Thymus (tissue), 11 donors: ENCODE measurements around the gene FAM13C. TPM values are rescaled to one million over a fixed set of nuclear protein-coding genes. Genes with fewer than 3 reads are reported as not detected.

Experiments
- DNase-seq, 9 donors: peaks; one replicate each; pipeline ENCODE4 v3.0.0-alpha.2; 2013; ENCODE audit warnings: low spot score in 9 of 9, low read depth in 6 of 9, missing footprints in 1 of 9
- H3K27ac ChIP-seq, 2 donors: one replicate each; pipeline ENCODE4 v1.5.1; 2013; ENCODE audit warnings: control low read depth in 1 of 2, low read depth in 1 of 2, low read length in 1 of 2, mild to moderate bottlenecking in 1 of 2, moderate library complexity in 1 of 2
- H3K27me3 ChIP-seq, 2 donors: one replicate each; pipeline ENCODE4 v1.5.1; 2013; ENCODE audit warnings: low read length in 1 of 2; ENCODE audit not compliant: control insufficient read depth in 2 of 2, insufficient read depth in 1 of 2
- H3K36me3 ChIP-seq, 2 donors: one replicate each; pipeline ENCODE4 v1.5.1; 2013; ENCODE audit warnings: low read length in 1 of 2, mild to moderate bottlenecking in 1 of 2, moderate library complexity in 1 of 2; ENCODE audit not compliant: control insufficient read depth in 2 of 2, insufficient read depth in 2 of 2
- H3K4me1 ChIP-seq, 2 donors: one replicate each; pipeline ENCODE4 v1.5.1; 2013; ENCODE audit warnings: low read length in 2 of 2; ENCODE audit not compliant: control insufficient read depth in 2 of 2, insufficient read depth in 2 of 2
- H3K4me3 ChIP-seq, 2 donors: one replicate each; pipeline ENCODE4 v1.5.1; 2013; ENCODE audit warnings: low read length in 2 of 2, control low read depth in 1 of 2, mild to moderate bottlenecking in 1 of 2
- H3K9me3 ChIP-seq, 2 donors: one replicate each; pipeline ENCODE4 v1.5.1; 2013; ENCODE audit warnings: low read length in 1 of 2, mild to moderate bottlenecking in 1 of 2; ENCODE audit not compliant: control insufficient read depth in 2 of 2, insufficient read depth in 1 of 2
- WGBS: extraction: QIAGEN DNeasy Blood & Tissue Kit; methylation state at CpG from one replicate; pipeline ENCODE4 v1.1.7; 2013; 5-methylcytosine and 5-hydroxymethylcytosine counted together
- polyA plus RNA-seq: library from polyadenylated mRNA; stranded (reverse); fragments of 200-250 nt; gene quantifications from one replicate; pipeline ENCODE4 v1.2.3, GENCODE V29; 2013
- total RNA-seq: library from RNA; stranded (reverse); fragments of 120-200 nt; gene quantifications from one replicate; pipeline ENCODE4 v1.2.4, GENCODE V29; 2013
- donor health status: healthy.

The FAM13C gene
- total and polyA plus RNA-seq, 2 donors, result 3.7 to 3.9 TPM

GRCh38 chr10:59373071-59373470, 10.7 kb upstream of the FAM13C start:
- Histone ChIP-seq H3K27me3 (no peaks in the 10 kb centered on the region), H3K4me3 (no peak overlapping the region), H3K4me1 (no peaks in the 10 kb centered on the region), H3K27ac (no peak overlapping the region), H3K9me3 (no peaks in the 10 kb centered on the region), H3K36me3 (no peaks in the 10 kb centered on the region)
- DNase-seq, result no peak
- WGBS, result 94% methylated on average over 3 of the region's 3 CpGs

- DNase-seq, result no peak
- Histone ChIP-seq H3K4me1 (no peaks in the 10 kb centered on the region), H3K4me3 (no peak overlapping the region), H3K27ac (no peak overlapping the region), H3K36me3 (no peaks in the 10 kb centered on the region), H3K9me3 (no peaks in the 10 kb centered on the region), H3K27me3 (no peaks in the 10 kb centered on the region)
- 89% methylated on average over 1 of the region's 1 CpG for WGBS
Observed at GRCh38 chr10:59372543-59372942, 10.2 kb upstream of the FAM13C start.

DNA sequence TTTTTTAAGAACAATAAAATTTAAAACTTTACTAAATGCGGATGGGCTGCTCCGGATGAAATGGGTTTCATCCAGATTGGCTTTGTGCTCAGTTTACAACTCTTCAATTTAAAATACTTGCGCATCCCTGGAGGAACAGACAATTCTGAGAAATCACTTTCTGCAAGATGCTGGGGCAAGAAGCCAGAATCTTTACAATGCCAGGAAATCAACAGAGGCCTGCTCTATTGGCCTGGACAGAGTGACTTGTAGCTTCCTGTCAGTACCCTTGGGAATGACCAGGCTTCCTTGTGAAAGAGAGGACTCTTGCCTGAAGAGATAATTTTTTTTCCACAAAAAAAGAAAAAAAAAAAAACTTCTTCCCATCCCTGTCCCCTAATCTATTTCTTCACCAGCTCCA, 3.9 kb upstream of the FAM13C start:
- Histone ChIP-seq H3K4me1 (no peaks in the 10 kb centered on the region), H3K9me3 (no peaks in the 10 kb centered on the region), H3K4me3 (no peak overlapping the region), H3K27me3 (peaks cover 2 to 19% of the 10 kb centered on the region in 2 donors), H3K36me3 (no peaks in the 10 kb centered on the region), H3K27ac (no peak overlapping the region)
- WGBS, result 86% methylated on average over 3 of the region's 3 CpGs
- DNase-seq, result no peak

DNA sequence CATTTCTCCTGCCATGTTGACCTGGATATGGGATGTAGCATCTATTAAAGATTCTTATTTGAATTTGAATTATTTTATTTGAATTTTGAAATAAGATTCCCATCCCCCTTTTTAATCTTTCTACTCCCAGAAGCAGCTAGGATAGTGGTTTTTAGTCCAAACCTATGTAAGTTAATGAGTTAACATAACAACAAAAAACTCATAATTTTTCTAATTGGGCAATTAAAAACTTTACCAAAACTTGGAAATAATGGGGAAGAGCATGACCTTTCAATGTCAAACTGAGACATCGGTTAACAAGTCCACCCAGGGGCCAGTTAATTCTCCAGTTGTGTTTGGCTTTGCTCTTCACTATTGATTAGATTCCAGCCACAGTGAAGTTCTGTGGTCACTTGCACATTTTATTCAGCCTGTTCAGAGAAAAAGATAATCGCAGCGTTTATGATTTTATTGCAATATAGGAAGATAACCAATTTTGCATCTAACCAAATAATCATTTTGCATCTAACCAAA, 1.2 kb upstream of the FAM13C start:
- no peaks in the 10 kb centered on the region for H3K36me3 ChIP-seq
- 88% methylated on average over 3 of the region's 3 CpGs for WGBS
- no peak overlapping the region for H3K4me3 ChIP-seq
- DNase-seq, result no peak
- no peaks in the 10 kb centered on the region for H3K9me3 ChIP-seq
- H3K4me1 ChIP-seq, result no peaks in the 10 kb centered on the region
- no peak overlapping the region for H3K27ac ChIP-seq
- H3K27me3 ChIP-seq, result peaks cover 2 to 19% of the 10 kb centered on the region in 2 donors

GRCh38 chr10:59362959-59363381, 621 bp upstream of the FAM13C start:
- no peak for DNase-seq
- peaks cover 2 to 19% of the 10 kb centered on the region in 2 donors for H3K27me3 ChIP-seq
- peak overlapping the region in 1 of 2 donors; percentile 5 for H3K4me3 ChIP-seq
- H3K4me1 ChIP-seq, result no peaks in the 10 kb centered on the region
- H3K9me3 ChIP-seq, result no peaks in the 10 kb centered on the region
- 6% methylated on average over 11 of the region's 11 CpGs for WGBS
- H3K27ac ChIP-seq, result peak overlapping the region; percentile 0 to 52
- H3K36me3 ChIP-seq, result no peaks in the 10 kb centered on the region

GRCh38 chr10:59361663-59362143, 646 bp downstream of the FAM13C start:
- DNase-seq, result no peak
- no peaks in the 10 kb centered on the region for H3K36me3 ChIP-seq

DNA sequence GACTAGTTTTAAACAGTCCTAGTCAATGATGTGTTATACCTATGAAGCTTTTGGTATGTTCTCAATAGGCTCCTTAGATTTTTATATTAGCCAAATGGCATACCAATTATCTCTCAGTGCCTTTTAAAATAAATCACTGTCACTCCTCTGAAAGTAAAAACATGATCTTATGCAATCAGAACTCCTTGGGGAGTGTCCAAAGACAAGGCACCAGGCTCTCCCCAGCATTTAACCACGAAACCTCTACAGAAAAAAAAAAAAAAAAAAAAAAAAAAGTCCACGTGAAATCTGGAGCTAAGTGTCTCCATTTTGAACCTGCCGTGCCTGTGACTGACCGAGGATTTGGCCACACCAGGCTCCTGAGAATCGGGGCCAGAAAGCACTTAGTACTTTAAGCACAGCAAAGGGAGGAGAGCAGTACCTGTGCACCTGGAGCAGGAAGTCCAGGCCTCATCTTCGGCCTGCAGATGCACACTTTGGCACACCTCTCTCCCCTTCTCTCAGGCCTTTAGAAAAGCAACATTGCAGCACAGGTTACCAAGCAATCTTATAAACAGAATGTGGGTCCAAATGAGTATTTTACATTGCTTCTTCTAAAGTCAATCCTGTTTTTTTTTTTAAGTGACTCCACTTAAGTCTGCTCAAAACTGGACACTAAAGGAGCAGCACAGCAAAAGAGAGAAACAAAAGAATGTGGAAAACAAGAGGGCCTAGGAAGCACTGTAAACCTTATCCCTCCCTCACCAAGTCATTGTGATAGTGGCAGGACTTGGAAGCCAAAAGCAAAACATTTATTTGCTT, 1.5 kb downstream of the FAM13C start:
- peaks cover 2 to 19% of the 10 kb centered on the region in 2 donors for H3K27me3 ChIP-seq
- no peaks in the 10 kb centered on the region for H3K4me1 ChIP-seq
- no peak overlapping the region for H3K27ac ChIP-seq
- H3K9me3 ChIP-seq, result no peaks in the 10 kb centered on the region
- H3K4me3 ChIP-seq, result no peak overlapping the region
- no peak for DNase-seq
- no peaks in the 10 kb centered on the region for H3K36me3 ChIP-seq
- WGBS, result 87% methylated on average over 6 of the region's 6 CpGs

More at GRCh38 chr10:59361663-59362143, 646 bp downstream of the FAM13C start:
- 91% methylated on average over 2 of the region's 2 CpGs for WGBS
- peaks cover 2 to 19% of the 10 kb centered on the region in 2 donors for H3K27me3 ChIP-seq
- H3K9me3 ChIP-seq, result no peaks in the 10 kb centered on the region
- H3K27ac ChIP-seq, result peak overlapping the region; percentile 25 to 56
- H3K4me3 ChIP-seq, result peak overlapping the region in 1 of 2 donors; percentile 14
- H3K4me1 ChIP-seq, result no peaks in the 10 kb centered on the region

GRCh38 chr10:59358576-59358975, 3.8 kb downstream of the FAM13C start:
- no peak for DNase-seq
- Histone ChIP-seq H3K9me3 (no peaks in the 10 kb centered on the region), H3K4me1 (no peaks in the 10 kb centered on the region), H3K27me3 (peaks cover 2 to 18% of the 10 kb centered on the region in 2 donors), H3K4me3 (no peak overlapping the region), H3K27ac (no peak overlapping the region), H3K36me3 (no peaks in the 10 kb centered on the region)

DNA sequence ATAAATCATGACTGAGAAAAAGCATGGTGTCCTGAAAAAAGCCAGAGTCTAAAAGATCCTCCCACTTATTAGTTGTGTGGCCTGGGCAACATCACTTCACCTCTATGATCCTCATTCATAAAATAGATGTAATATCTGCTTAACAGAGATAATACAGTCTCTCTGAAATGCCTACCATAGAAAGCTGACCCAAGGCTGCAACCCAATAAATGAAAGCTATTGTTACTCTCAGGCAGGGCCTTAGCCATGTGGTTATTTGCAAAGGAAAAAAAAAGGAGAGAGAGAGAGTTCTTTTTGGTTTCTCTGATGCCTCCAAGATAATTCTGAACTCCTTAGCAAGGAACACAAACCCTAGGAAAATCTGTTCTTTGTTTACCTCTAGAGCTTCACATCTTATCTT, 7.9 kb downstream of the FAM13C start:
- Histone ChIP-seq H3K4me1 (no peaks in the 10 kb centered on the region), H3K4me3 (no peak overlapping the region), H3K9me3 (no peaks in the 10 kb centered on the region), H3K36me3 (no peaks in the 10 kb centered on the region), H3K27ac (no peak overlapping the region), H3K27me3 (no peaks in the 10 kb centered on the region)
- DNase-seq, result no peak
